ENCODE results near the gene DIO3. TPM values are rescaled to one million over a fixed set of nuclear protein-coding genes. Genes with fewer than 3 reads are reported as not detected.

Gene DIO3
- total RNA-seq, 8 experiments from 2014 or later = 0.31 to 19.5 (median 2.9) TPM

DNA sequence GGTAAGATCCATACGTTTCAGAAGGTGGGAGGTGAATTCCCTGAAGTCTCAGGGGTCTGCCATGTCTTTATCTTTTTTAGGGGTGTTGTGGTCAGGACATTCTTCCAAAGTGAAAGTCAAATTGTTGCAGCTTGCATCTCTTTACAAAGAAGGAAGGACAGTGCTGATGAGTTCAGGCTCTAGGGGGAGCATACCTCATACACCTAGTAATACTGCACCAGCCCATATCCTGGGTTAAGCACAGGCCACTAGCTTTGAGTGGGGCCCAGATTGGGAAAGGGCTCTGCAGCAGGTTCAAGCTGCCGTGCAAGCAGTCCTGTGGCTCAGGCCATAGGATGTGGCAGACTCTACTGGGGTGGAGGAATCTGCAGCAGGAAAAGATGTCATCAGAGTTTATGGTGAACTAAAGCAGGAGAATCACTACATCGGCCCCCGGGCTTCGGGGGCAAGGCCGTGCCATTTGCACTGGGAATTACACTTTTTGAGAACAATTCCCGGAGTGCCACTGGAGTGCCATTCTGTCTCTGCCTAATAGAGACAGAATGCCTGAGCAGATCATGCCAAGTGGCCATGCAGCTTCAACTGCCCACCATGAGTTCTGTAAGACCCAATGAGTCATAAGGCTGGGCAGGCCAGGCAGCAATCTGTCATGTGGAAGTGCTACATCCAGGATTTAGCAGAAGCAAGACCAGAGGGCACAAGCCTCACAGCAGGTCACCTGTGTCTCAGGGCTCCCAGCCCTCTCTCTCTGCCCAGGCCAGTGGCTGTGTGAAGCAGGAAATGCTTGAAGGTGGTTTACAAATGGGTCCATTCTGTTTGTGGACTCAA is 32.3 kb downstream of the DIO3 start:
- ATAC-seq (replicated peaks in 6 of 8) = no peak
- H3K4me1 ChIP-seq (replicated peaks in 1 of 2) = peaks cover 0 to 3% of the 10 kb centered on the region in 2 donors
- H3K4me3 ChIP-seq = no peak overlapping the region
- no peak overlapping the region for H3K27ac ChIP-seq
- WGBS, 10 experiments = 26 to 93% (median 73%) methylated on average over 1 to 5 of the region's 7 CpGs; no CpG with 5 or more reads in 5 of the 10 experiments
- in situ Hi-C loops (cut with MboI; ENCODE audit: low pct_unique_long_range_greater_than_20kb in 2 of 9, low sequenced_read_pairs in 9 of 9, unreplicated experiment in 9 of 9) = no loop called here

GRCh38 chr14:101594511-101595148 is 33.3 kb downstream of the DIO3 start:
- no peak overlapping the region for H3K4me3 ChIP-seq
- in situ Hi-C loops (cut with MboI; ENCODE audit: low pct_unique_long_range_greater_than_20kb in 2 of 9, low sequenced_read_pairs in 9 of 9, unreplicated experiment in 9 of 9) = no loop called here
- H3K27ac ChIP-seq = no peak overlapping the region
- WGBS, 10 experiments = 15 to 90% (median 60%) methylated on average over 1 to 7 of the region's 9 CpGs; no CpG with 5 or more reads in 2 of the 10 experiments
- no peak for ATAC-seq (replicated peaks in 6 of 8)
- H3K4me1 ChIP-seq (replicated peaks in 1 of 2) = no peaks in the 10 kb centered on the region

- in situ Hi-C loops (cut with MboI; ENCODE audit: low pct_unique_long_range_greater_than_20kb in 2 of 9, low sequenced_read_pairs in 9 of 9, unreplicated experiment in 9 of 9) = no loop called here
- Histone ChIP-seq H3K4me1 (replicated peaks in 1 of 2) (no peaks in the 10 kb centered on the region), H3K27ac (no peak overlapping the region), H3K4me3 (no peak overlapping the region)
- ATAC-seq (replicated peaks in 6 of 8) = no peak
- WGBS, 10 experiments = 0 to 80% (median 46%) methylated on average over 1 to 2 of the region's 4 CpGs; no CpG with 5 or more reads in 6 of the 10 experiments
Measured at GRCh38 chr14:101595349-101595748, 34.1 kb downstream of the DIO3 start.

DNA sequence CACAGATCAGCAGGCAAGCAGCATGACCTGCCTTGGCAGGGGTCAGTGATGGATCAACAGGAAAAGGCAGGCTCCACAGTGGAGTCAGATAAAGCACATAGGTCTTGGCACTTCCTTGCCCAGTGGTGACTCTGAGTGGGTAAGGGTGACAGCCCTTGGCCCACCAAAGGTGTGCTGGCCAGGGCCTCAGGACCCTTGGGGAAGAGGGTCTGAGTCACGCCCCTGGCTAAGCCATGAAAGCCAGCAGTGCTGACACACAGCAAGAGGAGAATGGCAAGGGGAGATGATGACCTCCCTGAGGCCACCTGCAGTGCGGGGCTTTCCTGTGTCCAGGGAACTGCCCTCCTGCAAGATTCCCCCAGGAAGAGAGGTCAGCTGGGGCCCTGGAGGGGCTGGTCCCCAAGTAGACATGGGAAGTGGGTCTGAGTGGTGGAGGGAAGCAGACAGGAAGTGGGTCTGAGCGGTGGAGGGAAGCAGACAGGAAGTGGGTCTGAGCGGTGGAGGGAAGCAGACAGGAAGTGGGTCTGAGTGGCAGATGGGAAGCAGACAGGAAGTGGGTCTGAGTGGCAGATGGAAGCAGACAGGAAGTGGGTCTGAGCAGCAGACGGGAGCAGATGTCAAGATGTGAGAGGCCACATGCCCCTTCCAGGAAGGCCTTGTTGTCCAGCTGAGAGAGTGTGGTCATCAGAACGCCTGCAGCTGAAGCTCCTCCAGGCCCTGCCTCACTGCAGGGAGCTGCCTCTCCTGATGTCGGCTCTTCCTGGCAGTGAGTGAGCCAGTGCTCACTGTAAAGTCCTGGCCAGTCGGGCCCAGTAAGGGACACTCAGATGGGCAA is 34.8 kb downstream of the DIO3 start:
- in situ Hi-C loops (cut with MboI; ENCODE audit: low pct_unique_long_range_greater_than_20kb in 2 of 9, low sequenced_read_pairs in 9 of 9, unreplicated experiment in 9 of 9) = no loop called here
- Histone ChIP-seq H3K27ac (no peak overlapping the region), H3K4me3 (no peak overlapping the region), H3K4me1 (replicated peaks in 1 of 2) (no peaks in the 10 kb centered on the region)
- no peak for ATAC-seq (replicated peaks in 6 of 8)
- 42 to 100% (median 88%) methylated on average over 2 to 6 of the region's 8 CpGs; no CpG with 5 or more reads in 2 of the 10 experiments for WGBS, 10 experiments

DNA sequence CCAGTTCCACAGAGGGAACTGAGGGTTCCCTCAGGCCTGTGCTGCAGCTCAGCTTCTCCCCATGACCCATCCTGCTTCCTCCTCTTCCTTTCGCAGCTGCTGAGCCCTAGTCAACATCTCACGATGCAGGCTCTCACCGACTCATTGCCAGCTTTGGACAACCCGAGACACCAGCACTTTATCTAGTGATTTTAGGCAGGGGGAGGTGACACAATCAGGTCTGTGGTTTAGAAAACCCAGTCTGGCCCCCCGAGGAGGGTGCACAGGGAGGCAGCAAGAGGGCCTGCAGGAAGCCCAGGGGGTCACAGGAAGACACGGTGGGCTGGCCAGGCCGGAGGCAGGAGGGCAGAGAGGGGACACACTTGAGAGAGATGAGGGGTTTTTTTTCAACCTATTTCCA is 35.4 kb downstream of the DIO3 start:
- Histone ChIP-seq H3K27ac (no peak overlapping the region), H3K4me3 (no peak overlapping the region), H3K4me1 (replicated peaks in 1 of 2) (no peaks in the 10 kb centered on the region)
- WGBS, 10 experiments = 49 to 100% (median 80%) methylated on average over 1 to 6 of the region's 7 CpGs; no CpG with 5 or more reads in 1 of the 10 experiments
- ATAC-seq (replicated peaks in 6 of 8) = no peak
- in situ Hi-C loops (cut with MboI; ENCODE audit: low pct_unique_long_range_greater_than_20kb in 2 of 9, low sequenced_read_pairs in 9 of 9, unreplicated experiment in 9 of 9) = no loop called here

DNA sequence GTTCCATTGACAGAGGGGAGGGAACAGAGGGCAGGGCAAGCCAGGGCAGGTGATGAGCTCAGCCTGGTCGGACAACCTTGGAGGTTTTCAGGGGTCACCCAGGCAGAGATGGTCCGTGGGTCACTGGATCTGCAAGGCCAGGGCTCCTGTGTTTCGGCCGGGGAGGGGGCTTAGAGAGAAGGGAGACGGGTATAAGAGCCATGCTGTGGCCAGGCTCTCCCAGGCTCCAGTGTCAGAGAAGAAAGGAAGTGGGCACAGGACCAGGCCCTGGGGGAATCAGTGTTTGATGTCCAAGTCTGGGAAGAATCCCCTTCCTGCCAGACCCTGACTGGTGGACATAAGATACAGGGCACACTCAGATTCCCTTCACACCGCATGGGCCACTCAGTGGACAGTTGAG is 36.9 kb downstream of the DIO3 start:
- ATAC-seq (replicated peaks in 6 of 8) = no peak
- in situ Hi-C loops (cut with MboI; ENCODE audit: low pct_unique_long_range_greater_than_20kb in 2 of 9, low sequenced_read_pairs in 9 of 9, unreplicated experiment in 9 of 9) = no loop called here
- no peak overlapping the region for H3K4me3 ChIP-seq
- WGBS, 10 experiments = 25 to 100% (median 100%) methylated on average over 1 to 5 of the region's 6 CpGs; no CpG with 5 or more reads in 4 of the 10 experiments
- no peaks in the 10 kb centered on the region for H3K4me1 ChIP-seq (replicated peaks in 1 of 2)
- no peak overlapping the region for H3K27ac ChIP-seq

DNA sequence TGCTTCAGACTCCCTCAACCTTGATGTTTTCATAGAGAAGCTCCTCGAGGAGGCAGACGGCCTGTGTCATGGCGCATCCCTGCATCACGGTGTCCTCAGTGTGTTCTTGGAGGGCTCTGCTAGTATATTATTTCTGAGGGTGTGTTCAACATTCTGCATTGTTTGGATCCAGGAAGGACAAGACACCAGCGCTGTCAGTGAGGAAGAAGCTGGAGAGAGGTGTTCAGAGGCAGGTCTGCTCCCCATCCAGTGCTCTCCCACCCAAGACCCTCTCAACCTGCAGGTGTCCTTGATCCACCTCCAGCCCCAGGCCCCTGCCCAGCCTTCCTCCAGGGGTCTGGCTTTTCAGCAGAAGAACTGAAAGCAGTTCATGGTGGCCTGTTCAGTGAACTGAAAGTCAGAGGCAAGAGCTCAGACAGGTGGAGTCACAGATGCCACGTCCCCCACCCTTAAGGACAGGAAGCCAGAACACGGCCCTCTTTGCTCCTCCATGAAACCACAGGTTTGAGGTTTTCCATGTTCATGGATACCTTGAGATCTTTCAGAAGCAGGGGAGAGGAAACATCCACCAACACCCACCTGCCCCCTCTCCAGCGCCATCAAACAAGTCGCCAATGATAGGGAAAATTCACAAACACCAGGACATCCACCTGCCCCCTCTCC is 37.4 kb downstream of the DIO3 start:
- ATAC-seq (replicated peaks in 6 of 8) = no peak
- in situ Hi-C loops (cut with MboI; ENCODE audit: low pct_unique_long_range_greater_than_20kb in 2 of 9, low sequenced_read_pairs in 9 of 9, unreplicated experiment in 9 of 9) = no loop called here
- Histone ChIP-seq H3K4me3 (no peak overlapping the region), H3K4me1 (replicated peaks in 1 of 2) (no peaks in the 10 kb centered on the region), H3K27ac (no peak overlapping the region)
- WGBS, 10 experiments = 23 to 100% (median 83%) methylated on average over 1 to 4 of the region's 9 CpGs; no CpG with 5 or more reads in 3 of the 10 experiments

DNA sequence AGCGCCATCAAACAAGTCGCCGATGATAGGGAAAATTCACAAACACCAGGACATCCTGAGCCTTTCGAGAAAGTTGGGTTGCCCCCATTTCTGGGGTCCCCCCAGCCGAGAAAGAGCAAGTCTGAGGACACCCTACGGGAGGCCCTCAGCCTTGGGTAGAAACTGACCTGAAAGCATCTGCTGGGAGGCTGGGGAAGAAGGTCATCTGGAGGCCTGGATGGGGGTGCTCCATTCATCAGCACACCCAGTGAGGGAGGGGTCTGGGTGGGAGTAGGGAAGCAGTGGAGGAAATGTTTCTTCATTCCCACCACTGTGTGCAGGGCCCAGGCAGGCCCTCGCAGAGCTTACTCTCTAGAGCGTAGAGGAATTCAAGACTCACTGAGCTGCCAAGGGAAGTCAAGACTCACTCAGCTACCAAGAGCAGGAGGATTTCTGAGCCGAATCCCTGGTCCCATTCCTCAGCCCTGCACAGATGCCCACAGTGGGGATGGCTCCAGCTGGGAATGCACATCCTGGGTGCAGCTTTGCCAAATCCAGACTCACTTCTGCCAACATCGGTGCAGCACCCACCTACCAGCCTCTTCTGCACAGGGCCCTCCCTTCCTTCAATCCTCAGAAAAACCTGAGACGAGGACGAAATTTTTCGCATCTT is 38.1 kb downstream of the DIO3 start:
- Histone ChIP-seq H3K4me3 (no peak overlapping the region), H3K27ac (no peak overlapping the region), H3K4me1 (replicated peaks in 1 of 2) (no peaks in the 10 kb centered on the region)
- ATAC-seq (replicated peaks in 6 of 8) = no peak
- 50 to 100% (median 73%) methylated on average over 1 to 10 of the region's 13 CpGs; no CpG with 5 or more reads in 3 of the 10 experiments for WGBS, 10 experiments
- in situ Hi-C loops (cut with MboI; ENCODE audit: low pct_unique_long_range_greater_than_20kb in 2 of 9, low sequenced_read_pairs in 9 of 9, unreplicated experiment in 9 of 9) = no loop called here

GRCh38 chr14:101600336-101600890 is 39.1 kb downstream of the DIO3 start:
- no peaks in the 10 kb centered on the region for H3K4me1 ChIP-seq (replicated peaks in 1 of 2)
- in situ Hi-C loops (cut with MboI; ENCODE audit: low pct_unique_long_range_greater_than_20kb in 2 of 9, low sequenced_read_pairs in 9 of 9, unreplicated experiment in 9 of 9) = loop anchor here in 1 of 9 experiments (25.0 kb wide), 1 partner anchor 688 kb away; the partner anchor contains the start of gene RTL1
- no peak overlapping the region for H3K27ac ChIP-seq
- no peak overlapping the region for H3K4me3 ChIP-seq
- 0 to 100% (median 67%) methylated on average over 1 to 2 of the region's 7 CpGs; no CpG with 5 or more reads in 5 of the 10 experiments for WGBS, 10 experiments
- no peak for ATAC-seq (replicated peaks in 6 of 8)

DNA sequence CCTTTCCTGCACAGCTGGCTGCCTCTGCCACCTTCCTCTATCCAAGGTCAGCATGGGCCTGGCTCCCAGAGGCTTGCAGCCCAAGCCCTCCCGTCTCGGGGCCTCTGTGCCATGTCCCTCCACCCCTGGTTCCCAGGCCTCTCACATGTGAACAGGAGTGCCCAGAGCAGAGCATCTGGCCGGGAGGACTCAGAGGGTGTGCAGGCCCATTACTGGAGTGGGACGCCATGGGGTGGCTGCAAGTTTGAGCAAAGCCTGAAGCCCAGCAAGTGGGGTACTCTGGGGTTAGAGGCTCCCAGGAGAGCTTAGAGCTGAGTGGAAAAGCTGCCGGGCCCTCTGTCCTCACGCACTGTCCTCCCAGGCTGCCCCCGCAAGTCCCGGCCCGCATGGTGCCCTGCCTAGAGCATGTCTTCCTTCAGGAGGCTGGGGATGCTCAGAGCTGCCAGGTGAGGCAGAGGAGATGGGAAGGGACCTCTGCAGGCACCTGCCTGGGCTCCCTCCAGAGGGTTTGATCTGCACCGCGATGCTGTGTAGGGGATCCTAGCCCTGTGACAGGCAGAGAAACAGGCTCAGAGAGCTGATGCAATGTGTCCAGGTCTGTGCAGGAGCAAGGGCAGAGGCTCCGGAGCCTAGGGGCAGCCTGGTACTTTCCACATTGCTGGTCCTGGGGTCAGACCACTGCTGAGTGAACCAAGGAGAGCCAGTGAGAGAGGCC is 39.8 kb downstream of the DIO3 start:
- H3K4me3 ChIP-seq = no peak overlapping the region
- no peak overlapping the region for H3K27ac ChIP-seq
- H3K4me1 ChIP-seq (replicated peaks in 1 of 2) = no peaks in the 10 kb centered on the region
- WGBS, 10 experiments = 17 to 90% (median 82%) methylated on average over 1 to 8 of the region's 12 CpGs; no CpG with 5 or more reads in 3 of the 10 experiments
- no peak for ATAC-seq (replicated peaks in 6 of 8)
- in situ Hi-C loops (cut with MboI; ENCODE audit: low pct_unique_long_range_greater_than_20kb in 2 of 9, low sequenced_read_pairs in 9 of 9, unreplicated experiment in 9 of 9) = loop anchor here in 1 of 9 experiments (25.0 kb wide), 1 partner anchor 689 kb away; the partner anchor contains the start of gene RTL1
